Left lung (tissue), 10 donors: ENCODE data around the gene IPO4. TPM values are rescaled to one million over a fixed set of nuclear protein-coding genes. Genes with fewer than 3 reads are reported as not detected.

ENCODE experiments used
- ATAC-seq: fragments of 200-7000 bp; cut with Tn5 transposase; one replicate; pipeline ENCODE4 v1.9.1; 2020; ENCODE audit warnings: moderate library complexity
- DNase-seq, 4 donors: peaks; one replicate each; pipeline ENCODE4 v3.0.0-alpha.2; 2013 to 2020
- H3K27ac ChIP-seq, 2 donors: fragments of 200-600 bp; sonication (generic) in 1 of 2; one replicate each; pipeline versions ENCODE4 v1.5.0 to v1.8.0; 2020 to 2021
- H3K27me3 ChIP-seq, 2 donors: fragments of 200-600 bp; sonication (generic) in 1 of 2; one replicate each; pipeline versions ENCODE4 v1.5.0 to v1.8.0; 2020 to 2021
- H3K36me3 ChIP-seq, 2 donors: fragments of 200-600 bp; sonication (generic) in 1 of 2; one replicate each; pipeline versions ENCODE4 v1.5.0 to v1.8.0; 2020 to 2021
- H3K4me1 ChIP-seq, 2 donors: fragments of 200-600 bp; one replicate each; pipeline ENCODE4 v1.8.0; 2021
- H3K4me3 ChIP-seq, 2 donors: fragments of 200-600 bp; sonication (generic) in 1 of 2; one replicate each; pipeline versions ENCODE4 v1.5.0 to v1.8.0; 2020 to 2021; ENCODE audit warnings: mild to moderate bottlenecking in 1 of 2
- H3K9me3 ChIP-seq, 2 donors: fragments of 200-600 bp; sonication (generic) in 1 of 2; one replicate each; pipeline versions ENCODE4 v1.5.0 to v1.8.0; 2020 to 2021
- CTCF ChIP-seq, 2 donors: fragments of 200-600 bp; sonication (generic) in 1 of 2; IDR thresholded peaks; one replicate each; pipeline versions ENCODE4 v1.5.0 to v1.8.0; 2021; ENCODE audit warnings: antibody characterized with exemption in 2 of 2
- intact Hi-C, 2 donors: fragments of 100-400 bp; cut with DNase I; formaldehyde crosslinking; loops; one replicate each; pipeline versions ENCODE4 v1.11.2 to v1.14.2; 2022
- polyA plus RNA-seq, 6 donors: library from polyadenylated mRNA; unstranded; fragments of 120-200 nt; gene quantifications; one replicate each; pipeline ENCODE4 v1.2.1, GENCODE V29; 2013; ENCODE audit not compliant: insufficient read length in 6 of 6
- total RNA-seq, 2 donors: library from RNA; stranded (reverse); fragmentation: NEBNext Ultra II Directional; extraction: Animal tissue kit (Norgen Biotek cat#: 25700); gene quantifications; one replicate each; pipeline ENCODE4 v1.2.1, GENCODE V29; 2021
- donor health status: DM: no; HTN: yes; CAD: no.
- donor health status: DM: no; HTN: no; CAD: no.

IPO4 gene
- total and polyA plus RNA-seq, 8 donors, result 22.6 to 62.4 (median 29.0) TPM

GRCh38 chr14:24232645-24233537 lies 44.3 kb upstream of the IPO4 start, which contains the start of gene GMPR2:
Gene GMPR2 (plus strand): TSS chr14:24232929. CDS start chr14:24233254, 325 bp downstream.
- intact Hi-C loops, result no loop called here
- no peak for DNase-seq
- H3K27ac ChIP-seq, result peak within 1 kb of the TSS; percentile 93 to 99

GRCh38 chr14:24232121-24232644 lies 43.6 kb upstream of the IPO4 start, which contains the start of gene NEDD8:
Gene NEDD8 (minus strand): TSS chr14:24232367. CDS start chr14:24232267, 100 bp downstream.
- peaks cover 0 to 32% of the 10 kb centered on the region in 2 donors for H3K36me3 ChIP-seq
- H3K27me3 ChIP-seq, result no peaks in the 10 kb centered on the region
- intact Hi-C loops, result no loop called here
- peaks cover 21 to 41% of the 10 kb centered on the region in 2 donors for H3K4me1 ChIP-seq
- TF ChIP-seq CTCF (IDR thresholded peaks at IDR 0.05), result no peak
- H3K9me3 ChIP-seq, result no peaks in the 10 kb centered on the region
- H3K27ac ChIP-seq, result peak within 1 kb of the TSS; percentile 93 to 99
- DNase-seq (peak; percentile 92 to 95 (median 94)), ATAC-seq (peak; percentile 94)
- H3K4me3 ChIP-seq, result peak within 1 kb of the TSS; percentile 80 to 84

More at GRCh38 chr14:24232645-24233537, 44.3 kb upstream of the IPO4 start, which contains the start of gene GMPR2:
- H3K36me3 ChIP-seq, result peaks cover 0 to 34% of the 10 kb centered on the region in 2 donors
- H3K9me3 ChIP-seq, result no peaks in the 10 kb centered on the region
- H3K4me3 ChIP-seq, result peak within 1 kb of the TSS; percentile 80 to 84
- no peaks in the 10 kb centered on the region for H3K27me3 ChIP-seq
- peaks cover 21 to 47% of the 10 kb centered on the region in 2 donors for H3K4me1 ChIP-seq
- TF ChIP-seq CTCF (IDR thresholded peaks at IDR 0.05), result no peak
- ATAC-seq, result peak; percentile 68

GRCh38 chr14:24231263-24232120 lies 42.9 kb upstream of the IPO4 start:
- TF ChIP-seq CTCF (IDR thresholded peaks at IDR 0.05), result no peak
- Histone ChIP-seq H3K4me1 (peaks cover 21 to 41% of the 10 kb centered on the region in 2 donors), H3K27me3 (no peaks in the 10 kb centered on the region), H3K36me3 (peaks cover 0 to 26% of the 10 kb centered on the region in 2 donors), H3K4me3 (peak overlapping the region; percentile 80 to 84), H3K27ac (peak overlapping the region; percentile 93 to 99), H3K9me3 (no peaks in the 10 kb centered on the region)
- ATAC-seq (peak; percentile 5), DNase-seq (no peak)
- intact Hi-C loops, result no loop called here

- intact Hi-C loops, result no loop called here
- H3K4me3 ChIP-seq, result no peak overlapping the region
- no peak overlapping the region for H3K27ac ChIP-seq
- H3K9me3 ChIP-seq, result no peaks in the 10 kb centered on the region
- H3K4me1 ChIP-seq, result peaks cover 16 to 26% of the 10 kb centered on the region in 2 donors
- DNase-seq (no peak), ATAC-seq (no peak)
- TF ChIP-seq CTCF (IDR thresholded peaks at IDR 0.05), result no peak
- no peaks in the 10 kb centered on the region for H3K27me3 ChIP-seq
- peaks cover 0 to 19% of the 10 kb centered on the region in 2 donors for H3K36me3 ChIP-seq
Measured at GRCh38 chr14:24228902-24229301, 40.3 kb upstream of the IPO4 start.
